GM21786 (cell line): ENCODE results near the gene GPR15.
"Not testable (repeated sequence)": the region's sequence is repeated elsewhere in the genome, so short reads cannot be mapped to it uniquely, and the experiment has no call there.

ENCODE experiments used
- ATAC-seq: cut with Tn5 transposase; IDR thresholded peaks from one replicate; pipeline ENCODE4 v1.9.1; 2021; ENCODE audit not compliant: unreplicated experiment

GPR15 gene

DNA sequence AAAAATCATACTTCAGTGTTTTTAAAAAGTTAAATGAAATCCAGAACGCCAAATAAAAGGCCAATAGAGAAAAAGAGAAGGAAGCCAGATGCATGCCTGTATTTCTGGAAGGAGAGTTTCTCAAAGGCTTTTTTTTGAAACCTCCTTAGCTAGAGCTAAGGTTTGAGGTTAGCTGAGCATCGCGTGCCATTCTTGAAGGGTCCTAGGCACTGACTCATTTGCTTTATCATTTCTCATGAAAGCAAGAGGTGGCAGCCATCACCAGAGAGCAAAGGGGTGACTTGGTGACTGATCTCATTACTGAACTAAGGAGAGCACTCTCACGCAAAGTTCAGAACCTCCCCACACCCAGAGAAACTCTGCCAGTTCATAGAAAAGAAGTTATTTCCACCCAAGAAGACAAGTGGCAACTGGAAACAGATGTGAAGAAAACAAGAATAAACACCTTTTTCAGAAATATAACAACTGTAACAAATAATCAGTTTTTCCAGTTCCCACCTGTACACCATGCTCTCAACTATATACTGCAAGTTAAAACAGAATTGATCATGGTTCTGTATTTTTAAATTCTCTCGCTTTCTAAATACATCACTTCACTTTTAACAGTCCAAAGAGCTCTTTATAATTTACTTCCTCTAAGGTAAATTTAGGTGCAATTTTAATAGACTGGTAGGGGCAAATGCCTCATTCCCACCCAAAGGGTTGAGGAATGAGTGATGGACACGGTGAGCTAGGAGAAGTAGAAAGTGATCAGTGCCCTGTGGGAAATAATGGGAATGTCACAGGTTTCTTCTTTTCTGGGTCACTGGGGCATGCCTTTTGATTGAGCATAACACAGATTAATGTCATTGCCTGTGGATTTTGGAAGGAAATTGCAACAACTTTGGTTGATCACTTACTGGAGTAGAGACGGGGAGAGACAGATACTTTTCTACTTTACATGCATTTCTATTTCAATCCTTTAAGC, 24.7 kb downstream of the GPR15 start:
- ATAC-seq = peak; percentile 74

- ATAC-seq = no peak
These were observed 25.7 kb downstream of the GPR15 start for GRCh38 chr3:98557324-98558010.

GRCh38 chr3:98558100-98558827, 26.5 kb downstream of the GPR15 start:
- no peak for ATAC-seq

- ATAC-seq = not testable (repeated sequence)
These were observed 28.0 kb downstream of the GPR15 start for GRCh38 chr3:98559769-98560168.

GRCh38 chr3:98560911-98561310, 29.1 kb downstream of the GPR15 start:
- ATAC-seq = no peak

DNA sequence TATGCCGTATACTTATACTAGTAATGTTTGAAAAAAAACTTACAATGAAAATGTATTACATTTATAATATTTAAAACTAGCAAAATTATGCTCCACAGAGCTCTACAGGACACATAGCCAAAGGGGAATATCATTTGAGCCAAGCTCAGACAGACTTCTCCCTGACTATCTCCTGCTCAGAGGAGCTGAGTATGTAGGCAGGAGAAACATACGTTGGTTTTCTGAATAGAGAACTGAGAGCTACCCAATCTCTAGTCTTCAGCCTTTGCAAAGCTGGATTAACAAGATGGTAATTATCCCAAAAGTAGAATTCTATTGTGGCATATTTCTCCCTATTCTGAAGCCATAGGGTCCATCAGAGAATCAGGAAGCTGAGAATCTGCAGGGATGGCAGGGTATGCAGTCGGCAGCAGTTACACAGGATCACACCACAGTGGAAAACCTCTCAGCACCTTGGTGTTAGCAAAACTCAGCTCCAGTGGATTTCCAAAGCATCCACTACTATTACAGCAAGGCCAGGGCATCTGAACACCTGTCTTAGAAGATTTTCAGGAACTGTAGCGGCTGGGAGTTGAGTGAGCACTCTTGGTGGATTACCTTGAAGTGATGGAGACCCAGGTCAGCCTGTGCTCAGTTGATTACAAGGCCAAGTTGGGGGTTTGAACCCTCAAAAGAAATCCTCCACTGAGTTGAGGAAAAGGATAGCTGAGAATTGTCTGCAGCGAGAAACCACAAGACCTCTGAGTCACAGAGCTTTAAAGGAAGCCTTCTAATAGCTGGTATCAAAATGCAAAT, 30.1 kb downstream of the GPR15 start:
- ATAC-seq = no peak

GRCh38 chr3:98563661-98564281, 32.0 kb downstream of the GPR15 start:
- peak; percentile 57 for ATAC-seq

GRCh38 chr3:98564282-98565005, 32.7 kb downstream of the GPR15 start:
- ATAC-seq = peak; percentile 11

DNA sequence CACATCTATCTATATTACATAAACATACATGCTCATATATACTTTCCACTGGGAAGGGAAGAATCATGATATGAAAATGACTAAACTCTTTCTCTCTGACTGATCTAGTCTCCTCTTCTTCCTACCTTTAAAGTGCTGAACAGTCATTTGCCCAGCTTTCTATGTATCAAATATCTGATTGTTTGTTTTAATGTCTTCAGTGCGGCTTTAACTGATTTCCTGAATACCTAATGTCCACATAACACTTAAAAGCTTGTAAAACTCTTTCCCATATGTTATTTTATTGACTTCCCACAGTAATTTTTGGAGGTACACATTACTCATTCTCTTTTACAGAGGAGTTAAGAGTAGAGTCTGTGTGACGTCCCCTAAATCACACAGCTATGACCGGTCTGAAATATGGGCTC, 33.5 kb downstream of the GPR15 start:
- no peak for ATAC-seq

DNA sequence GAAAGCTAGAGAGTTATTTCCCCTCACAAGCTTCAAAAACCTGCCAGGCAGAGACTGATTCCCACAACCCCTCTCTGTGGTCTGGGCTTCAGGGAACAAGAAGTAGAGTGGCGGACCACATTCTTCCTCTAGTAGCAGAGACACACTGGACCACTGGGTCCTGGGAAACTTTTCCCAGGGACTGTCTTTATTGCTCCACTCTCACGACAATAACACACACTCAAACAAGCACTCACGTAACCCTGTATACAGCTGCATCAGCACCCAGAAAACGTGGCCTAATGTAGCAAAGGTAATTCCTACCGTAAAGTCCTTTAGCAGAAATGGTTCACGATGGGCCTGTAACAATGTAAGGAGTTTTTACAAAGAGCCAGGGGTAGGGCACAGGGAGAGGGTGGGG, 34.1 kb downstream of the GPR15 start:
- no peak for ATAC-seq

DNA sequence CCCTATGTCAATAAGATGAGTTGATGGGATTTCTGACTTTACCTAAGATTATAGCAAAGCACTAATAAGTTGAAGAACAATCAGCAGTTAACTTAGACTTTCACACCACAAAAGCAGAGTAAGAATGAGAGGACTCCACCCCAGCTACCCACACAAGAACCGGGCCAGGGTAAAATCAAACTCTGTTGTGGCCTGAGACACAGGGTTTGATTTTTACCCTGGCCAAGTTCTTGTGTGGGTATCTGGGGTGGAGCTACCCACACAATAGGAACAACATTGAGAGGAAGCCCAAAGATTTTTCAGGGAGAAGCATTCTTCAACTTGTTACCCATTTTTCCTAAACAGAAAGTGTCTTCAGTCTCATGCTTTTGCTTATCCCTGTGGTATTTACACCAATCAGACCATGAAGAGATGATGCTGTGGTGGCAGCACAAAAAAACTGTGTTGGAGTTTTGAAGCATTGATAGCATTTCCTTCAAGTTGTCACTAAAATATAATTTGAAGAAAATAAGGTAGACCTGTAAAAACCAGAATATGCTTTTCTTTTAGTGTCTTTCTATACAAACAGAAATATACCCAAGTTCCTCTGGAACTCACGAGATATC, 36.0 kb downstream of the GPR15 start:
- ATAC-seq = peak; percentile 23

- ATAC-seq = no peak
These were observed 36.6 kb downstream of the GPR15 start for GRCh38 chr3:98568402-98568801.

GRCh38 chr3:98573181-98573728, 41.5 kb downstream of the GPR15 start:
- ATAC-seq = peak; percentile 67

- no peak for ATAC-seq
These were observed 42.4 kb downstream of the GPR15 start for GRCh38 chr3:98574132-98574531.

DNA sequence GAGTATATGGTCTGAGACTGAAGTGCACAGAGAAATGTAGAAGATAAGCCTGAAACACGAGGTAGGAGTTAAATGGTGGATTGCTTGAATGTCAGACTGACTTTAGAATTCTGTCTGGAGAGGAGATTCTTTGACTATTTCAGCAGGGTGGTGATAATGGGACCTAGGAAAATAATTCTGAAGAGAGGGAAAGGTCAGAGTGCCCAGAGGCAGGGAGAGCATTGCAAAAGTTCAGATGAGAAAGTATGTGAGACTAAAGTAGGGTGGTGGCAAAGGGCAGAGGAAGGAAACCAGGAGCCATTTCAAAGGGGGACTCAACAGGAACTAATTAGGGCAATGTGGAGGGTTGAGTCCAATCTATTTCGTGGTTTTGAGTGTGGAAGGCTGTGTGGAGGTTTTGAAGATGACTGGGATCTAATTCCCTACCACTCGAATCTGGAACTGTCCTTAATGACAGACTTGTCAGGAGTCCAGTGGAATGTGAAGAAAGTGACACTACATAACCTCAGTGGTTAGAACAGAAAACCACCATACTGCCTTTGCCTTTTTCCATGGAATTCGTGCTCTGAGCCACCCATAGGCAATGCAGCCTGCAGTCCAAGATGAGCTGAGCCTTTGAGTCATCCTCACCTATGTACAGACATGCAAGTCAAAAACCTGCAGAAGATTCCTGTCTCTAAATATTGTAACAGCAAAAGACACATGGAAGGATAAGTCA, 45.6 kb downstream of the GPR15 start:
- no peak for ATAC-seq

GRCh38 chr3:98580401-98581386, 48.9 kb downstream of the GPR15 start:
- no peak for ATAC-seq

GRCh38 chr3:98581474-98581873, 49.7 kb downstream of the GPR15 start:
- ATAC-seq = no peak
